ENCODE data around the gene RBM23.
"Not testable (repeated sequence)": the region's sequence is repeated elsewhere in the genome, so short reads cannot be mapped to it uniquely, and the experiment has no call there.

RBM23 gene

GRCh38 chr14:22915886-22916521 is 2.9 kb downstream of the RBM23 start:
- DNase-seq = no peak

- not testable (repeated sequence) for DNase-seq
These were observed 4.1 kb downstream of the RBM23 start for GRCh38 chr14:22914836-22915235.

GRCh38 chr14:22910916-22911315 is 8.0 kb downstream of the RBM23 start:
- no peak for DNase-seq

DNA sequence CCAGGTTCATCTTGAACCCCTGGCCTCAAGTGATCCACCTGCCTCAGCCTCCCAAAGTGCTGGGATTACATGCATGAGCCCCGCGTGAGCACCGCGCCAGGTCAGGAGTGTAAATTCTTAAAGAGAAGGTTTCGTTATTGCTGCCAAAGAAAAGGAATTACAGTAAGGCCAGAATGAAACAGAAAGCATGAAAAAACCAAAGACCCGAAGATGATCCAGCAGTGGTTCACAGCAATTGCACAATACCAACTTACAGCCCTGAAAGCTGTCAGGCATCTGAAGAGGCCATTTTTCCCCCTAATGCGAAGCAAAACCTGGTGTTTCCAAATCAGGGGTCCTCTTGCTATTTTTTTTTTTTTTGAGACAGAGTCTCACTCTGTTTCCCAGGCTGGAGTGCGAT is 10.3 kb downstream of the RBM23 start:
- no peak for DNase-seq

GRCh38 chr14:22907429-22907828 is 11.5 kb downstream of the RBM23 start:
- no peak for DNase-seq

DNA sequence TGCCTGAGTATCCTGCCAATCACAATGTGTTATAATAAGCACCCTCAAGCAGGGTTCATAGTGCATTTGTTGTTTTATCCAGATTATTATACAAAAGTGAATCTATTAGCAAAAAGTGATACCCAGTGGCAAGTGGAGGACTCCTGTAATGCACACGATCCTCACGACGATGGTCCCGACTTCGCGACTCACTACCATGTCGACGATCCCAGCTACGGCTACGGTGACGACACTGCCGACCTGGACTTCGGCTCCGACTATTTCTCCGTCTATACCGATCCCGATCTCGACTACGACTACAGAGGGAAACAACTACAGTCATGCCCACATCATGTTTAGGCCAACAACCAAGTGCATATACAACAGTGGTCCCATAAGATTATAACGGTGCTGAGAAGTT is 12.9 kb downstream of the RBM23 start:
- DNase-seq = no peak

GRCh38 chr14:22905627-22906026 is 13.3 kb downstream of the RBM23 start:
- DNase-seq = no peak

DNA sequence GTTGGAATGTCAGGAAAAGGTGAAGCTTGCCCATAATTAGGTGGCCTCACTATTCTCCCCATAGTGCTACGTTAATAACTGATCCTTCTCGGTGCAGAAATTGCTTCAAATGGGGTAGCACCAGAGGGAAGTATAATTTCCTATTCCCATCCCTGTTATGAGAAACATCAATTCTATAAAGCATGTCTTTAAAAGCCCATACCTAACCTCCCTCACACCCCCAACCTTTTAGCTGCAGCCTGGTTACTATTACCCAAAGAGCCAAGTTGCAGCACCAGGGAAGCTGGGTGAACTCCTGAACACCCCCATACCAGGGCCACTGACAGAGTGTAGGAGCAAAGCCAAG is 15.2 kb downstream of the RBM23 start:
- no peak for DNase-seq

DNA sequence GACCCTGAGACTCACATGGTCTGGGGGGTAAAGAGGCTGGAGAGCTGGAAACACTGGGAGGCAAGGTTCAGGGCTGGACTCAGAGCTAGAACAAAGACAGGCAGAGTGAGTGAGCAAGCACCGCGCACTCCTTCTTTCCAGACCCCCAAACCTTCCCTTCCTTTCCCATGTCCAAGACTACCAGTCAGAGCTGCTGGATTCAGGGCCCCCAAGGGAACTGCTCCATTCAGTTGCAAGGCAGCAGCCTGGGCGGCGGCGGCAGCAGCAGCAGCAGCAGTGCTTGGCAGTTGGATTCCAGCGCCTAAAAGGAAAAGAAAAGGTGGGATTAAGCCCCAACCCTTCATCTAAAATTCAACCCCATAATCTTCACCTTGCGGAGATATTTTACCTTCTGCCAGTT is 17.1 kb downstream of the RBM23 start:
- no peak for DNase-seq

GRCh38 chr14:22900081-22900799 is 18.7 kb downstream of the RBM23 start:
- DNase-seq = no peak

DNA sequence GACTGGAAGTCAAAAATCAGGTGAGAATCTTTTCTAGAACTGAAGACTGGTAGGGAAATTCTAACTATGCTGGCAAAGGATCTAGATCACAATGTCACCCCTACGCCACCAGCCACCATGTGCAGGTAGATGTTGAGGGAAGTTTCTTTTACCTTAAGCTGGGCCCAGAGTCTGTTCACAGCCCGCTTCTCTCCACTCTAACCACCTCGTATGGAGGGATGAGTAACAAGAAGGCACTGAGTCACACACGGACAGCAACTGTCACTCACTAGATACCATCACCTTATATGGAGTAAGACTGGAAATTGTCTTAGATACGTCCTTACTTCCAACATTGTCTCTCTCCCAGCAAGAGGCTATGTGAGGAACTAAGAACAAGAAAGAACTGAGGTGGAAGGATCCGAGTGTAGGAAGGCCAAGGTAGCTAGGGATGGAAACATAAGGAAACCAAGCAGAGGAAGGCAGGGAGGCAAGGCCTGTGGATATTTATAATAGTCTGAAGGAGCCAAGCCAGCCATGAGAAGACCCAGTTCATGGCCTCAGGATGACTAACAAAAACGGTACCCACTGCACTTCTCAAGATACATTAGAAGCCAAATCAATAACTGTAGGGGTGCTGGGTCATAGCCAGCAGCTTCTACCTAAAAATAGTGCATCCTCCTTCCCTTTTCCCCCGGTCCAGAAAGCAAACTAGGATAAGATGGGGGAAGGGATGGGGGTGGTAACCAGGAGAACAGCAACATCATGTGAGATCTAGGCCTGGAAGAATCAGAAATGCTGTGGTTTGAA is 20.5 kb downstream of the RBM23 start:
- no peak for DNase-seq

GRCh38 chr14:22897357-22897756 is 21.6 kb downstream of the RBM23 start:
- DNase-seq = no peak

- DNase-seq = no peak
These were observed 22.2 kb downstream of the RBM23 start for GRCh38 chr14:22896760-22897159.

DNA sequence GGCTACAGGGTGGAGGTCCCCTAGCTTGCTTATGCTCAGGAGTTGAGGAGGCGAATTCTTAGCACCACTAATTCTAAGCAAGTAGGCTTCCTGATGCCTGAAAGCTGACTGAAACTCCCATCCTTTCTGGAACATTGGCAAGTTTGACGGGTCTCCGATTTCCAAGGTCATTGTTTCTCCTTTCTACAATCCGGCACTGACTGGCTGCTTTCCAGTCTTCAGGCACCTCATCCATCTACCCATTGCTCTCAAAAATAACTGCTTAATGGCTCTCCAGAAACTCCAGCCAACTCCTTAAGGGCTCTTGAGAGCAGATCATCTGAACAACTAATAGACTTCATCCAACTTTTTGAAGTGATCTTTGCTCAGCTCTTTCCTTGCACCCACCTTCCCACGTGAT is 22.6 kb downstream of the RBM23 start:
- DNase-seq = no peak

DNA sequence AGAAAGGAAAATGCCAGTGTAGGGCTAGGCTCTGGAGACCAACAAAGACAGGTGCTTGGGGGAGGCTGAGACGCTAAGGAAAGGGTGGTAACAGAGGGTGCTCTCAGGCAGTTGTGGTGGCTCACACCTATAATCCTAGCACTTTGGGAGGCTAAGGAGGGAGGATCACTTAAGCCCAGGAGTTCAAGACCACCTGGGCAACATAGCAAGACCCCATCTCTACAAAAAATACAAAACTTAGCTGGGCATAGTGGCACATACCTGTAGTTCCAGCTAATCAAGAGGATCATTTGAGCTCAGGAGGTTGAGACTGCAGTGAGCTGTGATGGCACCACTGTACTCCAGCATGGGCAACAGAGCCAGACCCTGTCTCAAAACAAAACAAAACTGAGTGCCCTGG is 23.5 kb downstream of the RBM23 start:
- no peak for DNase-seq

DNA sequence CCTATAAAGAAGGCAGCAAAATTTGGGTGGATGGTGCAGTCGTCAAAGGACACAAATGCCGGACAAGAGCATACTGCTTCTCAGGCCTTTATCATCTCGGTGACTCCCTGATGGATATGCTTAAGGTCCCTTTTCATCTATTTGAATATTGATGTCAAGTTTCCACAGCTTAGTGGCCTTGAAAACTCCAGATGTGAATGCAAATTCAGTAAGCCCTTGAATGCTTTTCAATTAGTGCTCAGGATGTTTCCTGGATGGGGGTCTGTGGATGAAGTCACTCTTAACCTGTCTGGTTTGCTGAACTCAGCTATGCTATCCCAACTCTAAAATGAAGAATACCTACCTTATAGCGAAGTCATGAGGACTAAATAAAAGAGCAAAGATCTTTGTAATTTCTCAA is 25.2 kb downstream of the RBM23 start:
- DNase-seq = no peak

DNA sequence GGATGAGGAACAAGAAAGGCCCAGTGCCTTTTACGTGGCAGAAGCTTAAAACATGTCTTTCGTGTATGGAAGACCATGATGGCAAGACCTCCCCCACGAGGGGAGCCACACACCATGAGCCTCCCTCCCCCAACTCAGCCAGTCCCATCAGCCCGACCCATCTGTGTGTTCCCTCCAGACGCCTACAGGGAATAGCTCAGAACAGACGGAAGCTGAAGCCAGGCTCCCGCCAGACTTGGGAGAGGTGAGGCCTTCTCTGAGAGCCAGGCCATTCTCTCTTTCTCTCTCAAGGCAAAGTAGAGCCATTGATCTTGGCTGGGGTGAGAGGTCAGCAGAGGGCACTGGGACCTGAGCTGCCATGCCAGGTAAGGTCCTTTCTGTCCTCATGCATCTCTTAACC is 26.5 kb downstream of the RBM23 start:
- DNase-seq = no peak

- DNase-seq = no peak
These were observed 28.5 kb downstream of the RBM23 start for GRCh38 chr14:22890416-22890815.

DNA sequence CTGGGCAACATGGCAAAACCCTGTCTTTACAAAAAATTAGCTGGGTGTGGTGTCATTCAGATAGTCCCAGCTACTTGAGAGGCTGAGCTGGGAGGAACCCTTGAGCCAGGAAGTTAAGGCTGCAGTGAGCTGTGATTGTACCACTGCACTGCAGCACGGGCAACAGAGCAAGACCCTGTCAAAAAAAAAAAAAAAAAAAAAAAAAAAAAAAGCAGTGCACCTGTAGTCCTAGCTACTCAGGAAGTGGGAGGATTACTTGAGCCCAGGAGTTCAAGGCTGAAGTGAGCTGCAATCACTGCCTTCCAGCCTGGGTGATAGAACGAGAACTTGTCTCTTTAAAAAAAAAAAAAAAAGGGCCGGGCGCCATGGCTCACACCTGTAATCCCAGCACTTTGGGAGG is 30.3 kb downstream of the RBM23 start:
- DNase-seq = no peak

GRCh38 chr14:22887990-22888378 is 31.0 kb downstream of the RBM23 start:
- DNase-seq = no peak

- no peak for DNase-seq
These were observed 31.5 kb downstream of the RBM23 start for GRCh38 chr14:22887260-22887989.

DNA sequence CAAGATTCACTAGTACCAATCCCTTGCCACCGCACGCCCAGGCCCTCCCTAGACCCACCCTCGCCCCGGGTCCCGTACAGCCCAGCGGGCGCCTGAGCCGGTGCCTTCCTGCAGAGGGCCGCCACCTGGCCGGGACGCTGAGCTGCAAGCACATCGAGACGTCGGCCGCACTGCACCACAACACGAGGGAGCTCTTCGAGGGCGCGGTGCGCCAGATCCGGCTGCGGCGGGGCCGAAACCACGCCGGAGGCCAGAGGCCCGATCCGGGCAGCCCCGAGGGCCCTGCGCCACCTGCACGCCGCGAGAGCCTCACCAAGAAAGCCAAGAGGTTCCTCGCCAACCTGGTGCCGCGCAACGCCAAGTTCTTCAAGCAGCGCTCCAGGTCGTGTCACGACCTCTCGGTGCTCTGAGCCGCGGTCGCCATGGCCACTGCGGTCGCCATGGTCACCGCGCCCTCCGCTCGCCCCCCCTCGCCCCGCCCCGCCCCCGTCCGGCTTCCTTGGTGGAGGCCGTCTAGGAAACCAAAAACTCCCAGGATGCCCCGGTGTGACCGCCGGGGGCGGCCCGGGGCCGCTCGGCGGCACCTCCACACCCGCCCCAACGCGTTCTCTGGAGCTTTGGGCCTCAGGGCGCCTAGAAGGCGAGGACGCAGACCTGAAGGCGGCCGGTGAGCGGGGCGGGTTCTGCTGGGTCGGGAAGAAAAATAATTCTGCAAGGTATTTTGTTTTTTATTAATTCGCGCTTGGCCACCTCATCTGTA is 32.3 kb downstream of the RBM23 start:
- no peak for DNase-seq

DNA sequence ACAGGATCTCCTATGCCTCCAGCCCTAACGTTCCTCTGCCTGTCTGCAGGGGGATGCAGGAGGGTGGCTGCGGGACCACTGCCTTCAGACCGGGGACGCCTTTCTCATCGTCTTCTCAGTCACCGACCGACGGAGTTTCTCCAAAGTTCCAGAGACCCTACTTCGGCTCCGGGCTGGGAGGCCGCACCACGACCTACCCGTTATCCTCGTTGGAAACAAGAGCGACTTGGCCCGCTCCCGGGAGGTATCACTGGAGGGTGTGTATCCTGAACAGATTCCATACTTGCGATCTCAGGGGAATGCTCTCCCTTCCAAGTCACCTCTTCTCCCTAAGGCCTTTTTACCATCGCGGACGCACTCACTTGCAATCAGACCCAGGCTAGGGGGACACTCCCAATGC is 33.0 kb downstream of the RBM23 start:
- no peak for DNase-seq
